DND-41 (cell line): ENCODE results near the gene NINL.
A peak's percentile ranks its signal among the peaks of the same experiment; 100 is the strongest.
"Not testable (repeated sequence)": the region's sequence is repeated elsewhere in the genome, so short reads cannot be mapped to it uniquely, and the experiment has no call there.

ENCODE experiments used
- ATAC-seq: fragments of 200-7000 bp; cut with Tn5 transposase; 3 replicates; pipeline ENCODE4 v1.9.1; 2021; ENCODE audit warnings: low read depth; ENCODE audit not compliant: insufficient read depth
- DNase-seq: peaks from one replicate; pipeline ENCODE4 v3.0.0-alpha.2; 2020
- H2AFZ ChIP-seq: 2 replicates; pipeline ENCODE4 v1.6.0; 2012; ENCODE audit warnings: low read depth, low read length
- H3K27ac ChIP-seq: 2 replicates; pipeline ENCODE4 v1.5.1; 2012; ENCODE audit warnings: low read length, inconsistent platforms
- H3K27me3 ChIP-seq: fragments of 200-600 bp; sonication (generic); 2 replicates; pipeline ENCODE4 v1.6.0; 2012; ENCODE audit warnings: low read length, mild to moderate bottlenecking, inconsistent platforms; ENCODE audit not compliant: insufficient read depth, poor library complexity
- H3K36me3 ChIP-seq: 2 replicates; pipeline ENCODE4 v1.5.1; 2012; ENCODE audit warnings: low read length, inconsistent platforms; ENCODE audit not compliant: insufficient read depth
- H3K4me1 ChIP-seq: 2 replicates; pipeline ENCODE4 v1.5.1; 2012; ENCODE audit warnings: mild to moderate bottlenecking, low read length; ENCODE audit not compliant: insufficient read depth
- H3K4me2 ChIP-seq: 2 replicates; pipeline ENCODE4 v1.6.0; 2012; ENCODE audit warnings: mild to moderate bottlenecking, moderate library complexity, low read length, inconsistent platforms; ENCODE audit not compliant: insufficient read depth
- H3K4me3 ChIP-seq, 2 experiments: fragments of 200-600 bp in 1 of 2; shearing (Covaris generic) in 1 of 2; 2 replicates each; pipeline ENCODE4 v1.5.1; 2012 to 2016; ENCODE audit warnings: inconsistent platforms in 2 of 2, low read length in 2 of 2, mild to moderate bottlenecking in 2 of 2, low read depth in 1 of 2, moderate library complexity in 1 of 2
- H3K79me2 ChIP-seq: 2 replicates; pipeline ENCODE4 v1.6.0; 2012; ENCODE audit warnings: low read length, inconsistent platforms; ENCODE audit not compliant: insufficient read depth
- H3K9ac ChIP-seq: 2 replicates; pipeline ENCODE4 v1.6.0; 2012; ENCODE audit warnings: low read depth, mild to moderate bottlenecking, inconsistent platforms, low read length, moderate library complexity
- H3K9me3 ChIP-seq: 2 replicates; pipeline ENCODE4 v1.5.1; 2012; ENCODE audit warnings: low read length, moderate library complexity, mild to moderate bottlenecking, inconsistent platforms; ENCODE audit not compliant: insufficient read depth, severe bottlenecking
- H4K20me1 ChIP-seq: 2 replicates; pipeline ENCODE4 v1.6.0; 2012; ENCODE audit warnings: low read length; ENCODE audit not compliant: insufficient read depth
- CTCF ChIP-seq: IDR thresholded peaks from 2 replicates; pipeline ENCODE4 v1.5.1; 2012; ENCODE audit warnings: borderline replicate concordance, low read length, moderate library complexity, mild to moderate bottlenecking; ENCODE audit not compliant: poor library complexity, severe bottlenecking; ENCODE audit errors: extremely low read depth
- EZH2 ChIP-seq: IDR thresholded peaks from 3 replicates; pipeline ENCODE4 v1.6.1; 2012; ENCODE audit warnings: borderline replicate concordance, low read depth, mild to moderate bottlenecking, moderate library complexity, low read length, inconsistent platforms; ENCODE audit not compliant: severe bottlenecking

The NINL gene

GRCh38 chr20:25553819-25554296 is 31.5 kb downstream of the NINL start:
- no peak overlapping the region for H2AFZ ChIP-seq
- H3K27me3 ChIP-seq, result no peaks in the 10 kb centered on the region
- ATAC-seq (peak; percentile 43; the same call in 1 of the 3 replicates), DNase-seq (no peak)
- no peak overlapping the region for H3K27ac ChIP-seq
- no peak overlapping the region for H3K4me2 ChIP-seq
- H3K4me1 ChIP-seq, result peaks cover 14% of the 10 kb centered on the region
- no peaks in the 10 kb centered on the region for H3K9me3 ChIP-seq
- TF ChIP-seq CTCF, result no peak
- TF ChIP-seq EZH2, result no peak
- no peak overlapping the region for H3K9ac ChIP-seq
- peaks cover 76% of the 10 kb centered on the region for H3K79me2 ChIP-seq
- peaks cover 12% of the 10 kb centered on the region; the same call in 1 of the 2 replicates for H3K36me3 ChIP-seq
- H4K20me1 ChIP-seq, result peaks cover 15% of the 10 kb centered on the region
- H3K4me3 ChIP-seq, result no peak overlapping the region

GRCh38 chr20:25552977-25553376 is 32.4 kb downstream of the NINL start:
- Histone ChIP-seq H3K9me3 (no peaks in the 10 kb centered on the region), H3K9ac (no peak overlapping the region), H2AFZ (no peak overlapping the region), H3K27ac (no peak overlapping the region), H3K4me1 (peaks cover 14% of the 10 kb centered on the region), H3K4me3 (no peak overlapping the region), H3K4me2 (no peak overlapping the region), H4K20me1 (peaks cover 19% of the 10 kb centered on the region), H3K36me3 (peaks cover 8% of the 10 kb centered on the region; the same call in 1 of the 2 replicates), H3K27me3 (no peaks in the 10 kb centered on the region), H3K79me2 (peaks cover 78% of the 10 kb centered on the region)
- DNase-seq (no peak), ATAC-seq (no peak)
- no peak for TF ChIP-seq CTCF
- TF ChIP-seq EZH2, result no peak

GRCh38 chr20:25551413-25552215 is 33.7 kb downstream of the NINL start:
- Histone ChIP-seq H3K4me2 (no peak overlapping the region), H3K4me3 (no peak overlapping the region), H2AFZ (no peak overlapping the region), H3K9me3 (no peaks in the 10 kb centered on the region), H3K4me1 (peaks cover 14% of the 10 kb centered on the region), H3K27me3 (no peaks in the 10 kb centered on the region), H4K20me1 (peaks cover 19% of the 10 kb centered on the region), H3K36me3 (0 out of 2 replicates have a peak, but pooled peaks cover 4% of the 10 kb centered on the region), H3K9ac (no peak overlapping the region), H3K79me2 (peaks cover 70% of the 10 kb centered on the region), H3K27ac (peak overlapping the region; percentile 53)
- no peak for TF ChIP-seq CTCF
- no peak for TF ChIP-seq EZH2
- ATAC-seq, result peak; percentile 61; the same call in 1 of the 3 replicates
- DNase-seq, result peak; percentile 54

- not testable (repeated sequence) for DNase-seq
Measured at GRCh38 chr20:25550645-25551337, 34.5 kb downstream of the NINL start.

More at GRCh38 chr20:25550645-25551337, 34.5 kb downstream of the NINL start:
- not testable (repeated sequence) for H3K36me3 ChIP-seq, H3K9me3 ChIP-seq, H3K27me3 ChIP-seq, ATAC-seq, H3K9ac ChIP-seq, H3K4me3 ChIP-seq, H3K4me2 ChIP-seq, H3K27ac ChIP-seq, H2AFZ ChIP-seq
- Histone ChIP-seq H3K79me2 (peaks cover 68% of the 10 kb centered on the region), H3K4me1 (peaks cover 14% of the 10 kb centered on the region), H4K20me1 (peaks cover 19% of the 10 kb centered on the region)
